H1 (cell line): Measurements from ENCODE around the gene CAMTA1. TPM values are rescaled to one million over a fixed set of nuclear protein-coding genes. Genes with fewer than 3 reads are reported as not detected.

ENCODE experiments used
- CTCF ChIA-PET: fragments of 300-600 bp; sonication (Branson Sonifier 250); formaldehyde crosslinking; loops from one replicate; lab custom pipeline; 2021; ENCODE audit not compliant: partially characterized antibody; lab: Charles Lee
- POLR2A ChIA-PET: fragments of 300-600 bp; sonication (Branson Sonifier 250); formaldehyde crosslinking; loops from one replicate; lab custom pipeline; 2021; ENCODE audit warnings: inconsistent platforms; ENCODE audit not compliant: partially characterized antibody; lab: Charles Lee
- DNase-seq, 2 experiments: peaks; one replicate each; pipeline versions ENCODE4 v3.0.0 to v3.0.0-alpha.2; 2010 to 2022; ENCODE audit warnings: low spot score in 2 of 2, low read depth in 1 of 2, mixed read lengths in 1 of 2
- FAIRE-seq: peaks from 2 replicates; lab custom pipeline; 2011; peaks lifted over from hg19 to GRCh38; lab: Jason Lieb, UNC
- H2AFZ ChIP-seq: 2 replicates; pipeline ENCODE4 v1.8.1; 2012; ENCODE audit warnings: low read length, inconsistent platforms
- H2AK5ac ChIP-seq: 2 replicates; pipeline ENCODE4 v1.6.1; 2013; ENCODE audit warnings: low read depth, low read length
- H2BK120ac ChIP-seq: replicated peaks from 2 replicates; pipeline ENCODE3; 2013; ENCODE audit warnings: low read depth, low read length, inconsistent platforms
- H2BK12ac ChIP-seq: 2 replicates; pipeline ENCODE4 v1.6.1; 2013; ENCODE audit warnings: low read depth, low read length
- H2BK15ac ChIP-seq: 2 replicates; pipeline ENCODE4 v1.6.1; 2013; ENCODE audit warnings: low read length
- H2BK20ac ChIP-seq: 2 replicates; pipeline ENCODE4 v1.6.1; 2013; ENCODE audit warnings: low read length
- H2BK5ac ChIP-seq: 2 replicates; pipeline ENCODE4 v1.6.1; 2013; ENCODE audit warnings: low read depth, low read length
- H3K14ac ChIP-seq: 2 replicates; pipeline ENCODE4 v1.6.1; 2013; ENCODE audit warnings: inconsistent platforms; ENCODE audit not compliant: insufficient read length
- H3K18ac ChIP-seq: 2 replicates; pipeline ENCODE4 v1.6.1; 2013; ENCODE audit warnings: low read length; ENCODE audit errors: extremely low read depth
- H3K23ac ChIP-seq: 2 replicates; pipeline ENCODE4 v1.6.1; 2013; ENCODE audit warnings: inconsistent platforms; ENCODE audit not compliant: insufficient read length
- H3K23me2 ChIP-seq: 2 replicates; pipeline ENCODE4 v1.6.1; 2013; ENCODE audit warnings: low read depth, low read length
- H3K27ac ChIP-seq: 2 replicates; pipeline ENCODE4 v1.6.1; 2011; ENCODE audit warnings: low read depth, low read length, inconsistent platforms
- H3K27me3 ChIP-seq, 4 experiments: replicated peaks in 1 of 4; 1 replicate in 1 of 4; 2 replicates in 3 of 4; pipeline versions ENCODE4 v1.6.1 to v1.8.1; 2011 to 2013; ENCODE audit warnings: low read length in 3 of 4, mild to moderate bottlenecking in 3 of 4, inconsistent platforms in 2 of 4, mixed read lengths in 2 of 4, moderate library complexity in 1 of 4; ENCODE audit not compliant: control insufficient read depth in 3 of 4, insufficient read depth in 3 of 4; ENCODE audit errors: extremely low read depth in 1 of 4
- H3K36me3 ChIP-seq, 4 experiments: 2 replicates each; pipeline versions ENCODE4 v1.6.1 to v1.8.1; 2011 to 2013; ENCODE audit warnings: mild to moderate bottlenecking in 4 of 4, low read length in 3 of 4, moderate library complexity in 2 of 4, control low read depth in 1 of 4, inconsistent platforms in 1 of 4; ENCODE audit not compliant: insufficient read depth in 4 of 4, control insufficient read depth in 2 of 4
- H3K4ac ChIP-seq: replicated peaks from 2 replicates; pipeline ENCODE3; 2013; ENCODE audit warnings: low read length, low read depth, mixed read lengths, inconsistent platforms; ENCODE audit not compliant: insufficient read length
- H3K4me1 ChIP-seq, 4 experiments: replicated peaks in 1 of 4; 1 replicate in 1 of 4; 2 replicates in 3 of 4; pipeline versions ENCODE4 v1.6.1 to v1.8.1; 2011 to 2013; ENCODE audit warnings: low read length in 3 of 4, inconsistent platforms in 2 of 4, mixed read lengths in 1 of 4; ENCODE audit not compliant: insufficient read depth in 4 of 4, control insufficient read depth in 3 of 4
- H3K4me2 ChIP-seq, 2 experiments: 2 replicates each; pipeline versions ENCODE4 v1.6.1 to v1.8.1; 2011 to 2013; ENCODE audit warnings: low read depth in 2 of 2, low read length in 2 of 2, control low read depth in 1 of 2, inconsistent platforms in 1 of 2, mild to moderate bottlenecking in 1 of 2; ENCODE audit not compliant: insufficient read depth in 1 of 2
- H3K4me3 ChIP-seq, 4 experiments: fragments of 200-600, 300-600 bp in 1 of 4; sonication (generic), shearing (Covaris generic), sonication (Bioruptor Twin) in 1 of 4; 2 replicates each; pipeline versions ENCODE4 v1.5.1 to v1.8.1; 2011 to 2016; ENCODE audit warnings: low read length in 4 of 4, low read depth in 3 of 4, control low read depth in 2 of 4, inconsistent platforms in 2 of 4, mild to moderate bottlenecking in 2 of 4, mixed read lengths in 1 of 4, moderate library complexity in 1 of 4; ENCODE audit not compliant: insufficient read depth in 2 of 4; ENCODE audit errors: extremely low read depth in 1 of 4
- H3K56ac ChIP-seq: replicated peaks from 2 replicates; pipeline ENCODE3; 2013; ENCODE audit warnings: low read depth, mild to moderate bottlenecking, mixed read lengths, low read length, inconsistent platforms; ENCODE audit not compliant: insufficient read length
- H3K79me1 ChIP-seq: 2 replicates; pipeline ENCODE4 v1.6.1; 2013; ENCODE audit warnings: low read depth, low read length, control low read depth
- H3K79me2 ChIP-seq, 2 experiments: 2 replicates each; pipeline versions ENCODE4 v1.6.1 to v1.8.1; 2012 to 2013; ENCODE audit warnings: low read length in 2 of 2, mild to moderate bottlenecking in 2 of 2, inconsistent platforms in 1 of 2; ENCODE audit not compliant: insufficient read depth in 2 of 2, control insufficient read depth in 1 of 2
- H3K9ac ChIP-seq, 4 experiments: replicated peaks in 1 of 4; 1 replicate in 1 of 4; 2 replicates in 3 of 4; pipeline versions ENCODE4 v1.6.1 to v1.8.1; 2011 to 2013; ENCODE audit warnings: low read depth in 3 of 4, low read length in 3 of 4, control low read depth in 2 of 4, mild to moderate bottlenecking in 2 of 4, moderate library complexity in 2 of 4, inconsistent platforms in 1 of 4; ENCODE audit errors: extremely low read depth in 1 of 4
- H3K9me3 ChIP-seq, 2 experiments: 2 replicates each; pipeline versions ENCODE4 v1.6.1 to v1.8.1; 2012 to 2013; ENCODE audit warnings: mild to moderate bottlenecking in 2 of 2, moderate library complexity in 2 of 2, control low read depth in 1 of 2, inconsistent platforms in 1 of 2, low read depth in 1 of 2, low read length in 1 of 2, mixed read lengths in 1 of 2; ENCODE audit not compliant: insufficient read depth in 2 of 2
- H4K20me1 ChIP-seq, 2 experiments: replicated peaks in 1 of 2; 2 replicates each; pipeline versions ENCODE3 to v1.8.1; 2011 to 2013; ENCODE audit warnings: inconsistent platforms in 2 of 2, low read length in 2 of 2, mild to moderate bottlenecking in 1 of 2; ENCODE audit not compliant: insufficient read depth in 2 of 2, control insufficient read depth in 1 of 2
- H4K5ac ChIP-seq: 2 replicates; pipeline ENCODE4 v1.6.1; 2013; ENCODE audit warnings: low read length, low read depth, mixed read lengths, inconsistent platforms; ENCODE audit not compliant: insufficient read length
- H4K8ac ChIP-seq: 2 replicates; pipeline ENCODE4 v1.8.0; 2013; ENCODE audit warnings: mild to moderate bottlenecking, moderate library complexity, low read length, inconsistent platforms; ENCODE audit not compliant: insufficient read depth; ENCODE audit errors: extremely low read depth
- H4K91ac ChIP-seq: replicated peaks from 2 replicates; pipeline ENCODE3; 2013; ENCODE audit warnings: low read length, mixed read lengths, inconsistent platforms; ENCODE audit not compliant: insufficient read length
- EZH2 ChIP-seq: fragments of 200-600 bp; sonication (generic); IDR thresholded peaks from 2 replicates; pipeline ENCODE4 v1.7.1; 2012; ENCODE audit warnings: low read depth, mild to moderate bottlenecking, moderate library complexity, low read length, inconsistent platforms; ENCODE audit not compliant: severe bottlenecking
- GABPA ChIP-seq: IDR thresholded peaks from 2 replicates; pipeline ENCODE4 v1.6.1; 2011; ENCODE audit warnings: mild to moderate bottlenecking, low read length, moderate library complexity, borderline replicate concordance; ENCODE audit not compliant: insufficient read depth
- HDAC2 ChIP-seq, 2 experiments: fragments of 300-600 bp in 1 of 2; sonication (generic) in 1 of 2; IDR thresholded peaks; 2 replicates each; pipeline ENCODE4 v1.6.1; 2011 to 2012; ENCODE audit warnings: low read depth in 2 of 2, low read length in 2 of 2, mild to moderate bottlenecking in 2 of 2, moderate library complexity in 2 of 2, borderline replicate concordance in 1 of 2, inconsistent platforms in 1 of 2
- HDAC6 ChIP-seq: IDR thresholded peaks from one replicate; pipeline ENCODE4 v1.7.1; 2012; ENCODE audit warnings: low read depth, mild to moderate bottlenecking, inconsistent platforms, low read length, moderate library complexity
- KDM4A ChIP-seq: IDR thresholded peaks from one replicate; pipeline ENCODE4 v1.7.1; 2012; ENCODE audit warnings: low read depth, mild to moderate bottlenecking, moderate library complexity, low read length, inconsistent platforms; ENCODE audit not compliant: severe bottlenecking
- NANOG ChIP-seq: IDR thresholded peaks from 2 replicates; pipeline ENCODE4 v1.6.1; 2011; ENCODE audit warnings: low read length, low read depth, mild to moderate bottlenecking, inconsistent platforms; ENCODE audit not compliant: insufficient read depth, poor library complexity, severe bottlenecking
- RAD21 ChIP-seq, 2 experiments: IDR thresholded peaks in 1 of 2; conservative IDR thresholded peaks in 1 of 2; 2 replicates each; pipeline ENCODE4 v1.6.1; 2011; ENCODE audit warnings: low read depth in 2 of 2, low read length in 2 of 2, improper control_type of control experiment in 1 of 2, inconsistent platforms in 1 of 2, mild to moderate bottlenecking in 1 of 2, moderate library complexity in 1 of 2
- SAP30 ChIP-seq: fragments of 300-600 bp; sonication (generic); IDR thresholded peaks from 2 replicates; pipeline ENCODE4 v1.7.1; 2012; ENCODE audit warnings: low read length, moderate library complexity, mild to moderate bottlenecking, inconsistent platforms; ENCODE audit not compliant: insufficient read depth, insufficient replicate concordance
- SIN3A ChIP-seq, 2 experiments: IDR thresholded peaks in 1 of 2; conservative IDR thresholded peaks in 1 of 2; 2 replicates each; pipeline ENCODE4 v1.6.1; 2011 to 2012; ENCODE audit warnings: low read length in 2 of 2, improper control_type of control experiment in 1 of 2, low read depth in 1 of 2, mild to moderate bottlenecking in 1 of 2
- TAF7 ChIP-seq: optimal IDR thresholded peaks from 2 replicates; pipeline ENCODE3; 2011; ENCODE audit warnings: low read depth, mild to moderate bottlenecking, inconsistent platforms, low read length, moderate library complexity, borderline replicate concordance
- TCF12 ChIP-seq: IDR thresholded peaks from 2 replicates; pipeline ENCODE4 v1.6.1; 2011; ENCODE audit warnings: low read depth, mild to moderate bottlenecking, low read length
- TEAD4 ChIP-seq: IDR thresholded peaks from 2 replicates; pipeline ENCODE4 v1.6.1; 2012; ENCODE audit warnings: low read depth, low read length, inconsistent platforms, mixed read lengths
- YY1 ChIP-seq: IDR thresholded peaks from 2 replicates; pipeline ENCODE4 v1.6.1; 2011; ENCODE audit warnings: low read depth, mild to moderate bottlenecking, low read length
- WGBS, 2 experiments: shearing (Covaris generic) in 1 of 2; methylation state at CpG; one replicate each; pipeline versions ENCODE4 v1.1.6 to v1.1.7; 2013 to 2015; ENCODE audit warnings: low lambda C conversion rate in 2 of 2, mixed read lengths in 2 of 2, inconsistent platforms in 1 of 2, low coverage in 1 of 2, missing lambda C conversion rate in 1 of 2; ENCODE audit not compliant: insufficient replicate concordance in 2 of 2, insufficient coverage in 1 of 2, insufficient read length in 1 of 2; ENCODE audit errors: extremely low coverage in 1 of 2, missing lambda C conversion rate in 1 of 2; 5-methylcytosine and 5-hydroxymethylcytosine counted together
- polyA plus RNA-seq, 7 experiments: library from polyadenylated mRNA; depleted of rRNA in 3 of 7; stranded (reverse) in 5 of 7; unstranded in 2 of 7; fragments of >200 nt in 5 of 7; fragments of 200-250 nt in 2 of 7; gene quantifications; 1 replicate in 5 of 7; 2 replicates in 1 of 7; 4 replicates in 1 of 7; pipeline versions ENCODE4 v1.2.1 to v1.2.3, GENCODE V29; 2011 to 2013; ENCODE audit warnings: missing spikeins in 2 of 7, mixed read lengths in 2 of 7
- total RNA-seq: library from RNA; stranded (reverse); fragmentation: NEBNext Ultra II Directional; extraction: Animal tissue kit (Norgen Biotek cat#: 25700); gene quantifications from 2 replicates; pipeline ENCODE4 v1.2.1, GENCODE V29; 2021

CAMTA1 gene
- total and polyA plus RNA-seq, 2 of the 8 experiments (the other 6 are each of a cell fraction or from before 2014, with no cell fraction given) = 65.0 to 119 TPM

DNA sequence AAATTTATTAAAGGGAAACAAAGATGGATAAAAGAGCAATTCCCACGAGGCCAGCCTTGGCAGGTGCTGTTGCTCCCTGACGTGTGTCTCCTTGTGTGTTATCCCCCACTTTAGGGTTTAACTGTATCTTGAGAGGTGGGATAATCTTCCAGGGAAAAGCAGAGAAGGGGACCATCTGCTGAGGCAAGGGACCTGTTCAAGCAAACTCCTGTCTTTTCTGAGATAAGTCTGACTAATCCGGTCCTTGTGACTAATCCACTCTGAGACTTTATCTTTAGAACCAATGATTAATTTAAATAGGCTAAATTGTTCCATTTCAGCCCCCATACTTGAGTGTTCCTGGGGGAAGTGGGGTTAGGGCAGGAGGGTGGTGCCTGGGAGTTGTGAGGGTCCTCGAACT, 163.6 kb downstream of the CAMTA1 start:
- CTCF ChIA-PET = no interaction called here
- TF ChIP-seq TAF7 = no peak
- TF ChIP-seq GABPA = no peak
- no peak for TF ChIP-seq EZH2
- TF ChIP-seq RAD21 (IDR thresholded peaks at IDR 0.05 in 1 of 2, conservative IDR thresholded peaks at IDR 0.05 in 1 of 2; ENCODE audit: low read depth in 2 of 2, low read length in 2 of 2) = no peak
- no peak for TF ChIP-seq HDAC2 (IDR thresholded peaks at IDR 0.05; ENCODE audit: borderline replicate concordance in 1 of 2, low read depth in 2 of 2, low read length in 2 of 2)
- TF ChIP-seq KDM4A = no peak
- no peak for TF ChIP-seq YY1
- TF ChIP-seq SAP30 = no peak
- no peak for TF ChIP-seq NANOG
- TF ChIP-seq TEAD4 = no peak
- no peak for TF ChIP-seq HDAC6
- TF ChIP-seq SIN3A (conservative IDR thresholded peaks at IDR 0.05 in 1 of 2, IDR thresholded peaks at IDR 0.05 in 1 of 2; ENCODE audit: low read depth in 1 of 2, low read length in 2 of 2) = no peak
- no peak for TF ChIP-seq TCF12

More for the DNA sequence above, 163.6 kb downstream of the CAMTA1 start:
- Histone ChIP-seq H2BK15ac (no peak overlapping the region), H3K18ac (no peak overlapping the region), H3K4ac (no peak overlapping the region), H3K23ac (no peak overlapping the region), H3K36me3 (no peaks in the 10 kb centered on the region), H2BK120ac (no peak overlapping the region), H3K9ac (no peak overlapping the region), H2AK5ac (0 out of 2 replicates have a peak overlapping the region, but pooled peaks have one; percentile 13), H2AFZ (no peak overlapping the region), H3K79me2 (no peaks in the 10 kb centered on the region), H3K27ac (no peak overlapping the region), H4K8ac (no peak overlapping the region), H3K4me3 (no peak overlapping the region), H4K5ac (no peak overlapping the region), H4K91ac (no peak overlapping the region), H3K4me1 (peaks cover 0 to 2% (median 0%) of the 10 kb centered on the region in 4 experiments; a peak in 3 of 7 replicates), H3K23me2 (no peaks in the 10 kb centered on the region), H3K27me3 (no peaks in the 10 kb centered on the region), H3K9me3 (no peaks in the 10 kb centered on the region), H4K20me1 (no peaks in the 10 kb centered on the region), H3K79me1 (no peaks in the 10 kb centered on the region), H3K56ac (no peak overlapping the region), H2BK20ac (no peak overlapping the region), H3K4me2 (no peak overlapping the region), H2BK5ac (no peak overlapping the region), H3K14ac (no peak overlapping the region), H2BK12ac (no peak overlapping the region)
- WGBS, 2 experiments = 83% methylated on average over 4 of the region's 4 CpGs; no CpG with 5 or more reads in 1 of the 2 experiments
- POLR2A ChIA-PET = no interaction called here
- FAIRE-seq (no peak), DNase-seq (no peak)
